Breast epithelium (tissue), 3 donors: ENCODE measurements around the gene NCAM2.

Experiments
- POLR2A ChIP-seq: fragments of 450-650 bp; IDR thresholded peaks from one replicate; pipeline ENCODE4 v1.6.1; 2016; ENCODE audit warnings: antibody characterized with exemption, mild to moderate bottlenecking, moderate library complexity
- TF ChIP-seq, protein P1 (sequence below), 3 donors: fragments of 450-650 bp; IDR thresholded peaks; one replicate each; pipeline ENCODE4 v1.5.1; 2016 to 2017; ENCODE audit warnings: antibody characterized with exemption in 3 of 3, mild to moderate bottlenecking in 3 of 3, moderate library complexity in 3 of 3

DNA sequence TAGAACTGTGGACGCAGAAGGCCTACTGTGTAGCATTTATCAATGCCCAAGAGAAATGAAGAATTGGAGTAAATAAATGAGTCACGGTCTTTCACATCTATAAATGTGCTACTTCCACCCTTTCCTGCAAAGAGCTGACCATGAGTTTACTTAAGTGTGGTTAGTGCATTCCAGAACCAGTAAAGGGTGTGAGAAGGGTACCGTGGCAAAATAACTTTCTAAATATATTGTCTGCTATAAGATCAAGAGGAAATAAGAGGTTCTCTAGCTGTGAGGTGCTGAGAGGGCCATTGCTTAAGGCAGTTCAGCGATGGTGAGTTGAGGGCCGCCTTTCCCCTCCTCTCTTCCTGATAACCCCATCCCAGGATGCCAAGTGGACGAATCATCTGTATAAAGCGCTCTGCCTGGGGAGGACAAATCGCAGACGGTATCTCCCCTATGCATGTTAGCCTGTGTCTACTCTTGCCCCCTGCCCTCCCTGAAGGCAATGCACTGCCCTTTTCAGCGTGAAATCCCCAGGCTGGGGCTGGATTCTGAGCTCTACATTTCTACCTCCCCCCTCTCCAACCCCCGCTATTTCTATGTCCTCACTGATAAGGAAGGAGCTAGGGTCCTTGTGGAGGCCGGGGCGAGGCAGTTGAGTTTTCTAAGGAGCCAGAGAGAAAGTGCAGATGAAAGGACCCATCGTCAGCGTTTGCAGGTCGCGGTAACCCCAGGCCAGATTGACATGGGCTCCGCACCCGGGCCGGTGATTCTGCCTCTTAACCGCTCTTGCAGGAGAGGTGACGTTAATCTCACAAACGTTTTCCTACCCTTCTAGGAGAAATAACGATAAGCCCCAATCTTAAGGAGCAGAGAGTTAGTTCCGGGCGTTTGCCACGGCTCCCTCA, 1.5 kb upstream of the NCAM2 start:
- TF ChIP-seq, protein P1, sequence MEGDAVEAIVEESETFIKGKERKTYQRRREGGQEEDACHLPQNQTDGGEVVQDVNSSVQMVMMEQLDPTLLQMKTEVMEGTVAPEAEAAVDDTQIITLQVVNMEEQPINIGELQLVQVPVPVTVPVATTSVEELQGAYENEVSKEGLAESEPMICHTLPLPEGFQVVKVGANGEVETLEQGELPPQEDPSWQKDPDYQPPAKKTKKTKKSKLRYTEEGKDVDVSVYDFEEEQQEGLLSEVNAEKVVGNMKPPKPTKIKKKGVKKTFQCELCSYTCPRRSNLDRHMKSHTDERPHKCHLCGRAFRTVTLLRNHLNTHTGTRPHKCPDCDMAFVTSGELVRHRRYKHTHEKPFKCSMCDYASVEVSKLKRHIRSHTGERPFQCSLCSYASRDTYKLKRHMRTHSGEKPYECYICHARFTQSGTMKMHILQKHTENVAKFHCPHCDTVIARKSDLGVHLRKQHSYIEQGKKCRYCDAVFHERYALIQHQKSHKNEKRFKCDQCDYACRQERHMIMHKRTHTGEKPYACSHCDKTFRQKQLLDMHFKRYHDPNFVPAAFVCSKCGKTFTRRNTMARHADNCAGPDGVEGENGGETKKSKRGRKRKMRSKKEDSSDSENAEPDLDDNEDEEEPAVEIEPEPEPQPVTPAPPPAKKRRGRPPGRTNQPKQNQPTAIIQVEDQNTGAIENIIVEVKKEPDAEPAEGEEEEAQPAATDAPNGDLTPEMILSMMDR (IDR thresholded peaks at IDR 0.05): no peak
- TF ChIP-seq POLR2A: no peak
